T-helper 2 cell treated with Interferon-gamma antibody and Interleukin-4, amounts not matched to agents 5 μg/mL and 100 μg/mL, for 36 hours (primary cell): Measurements from ENCODE around the gene NTNG2.
"Not testable (repeated sequence)": the region's sequence is repeated elsewhere in the genome, so short reads cannot be mapped to it uniquely, and the experiment has no call there.

Experiments
- DNase-seq: peaks from one replicate; pipeline ENCODE4 v3.0.0; 2021; ENCODE audit warnings: low spot score
- H3K27ac Mint-ChIP-seq: one replicate; pipeline ENCODE4 v1.8.0; 2021; ENCODE audit warnings: mild to moderate bottlenecking, mixed read lengths
- H3K27me3 Mint-ChIP-seq: one replicate; pipeline ENCODE4 v1.8.0; 2021; ENCODE audit warnings: low read depth, mixed read lengths
- H3K36me3 Mint-ChIP-seq: one replicate; pipeline ENCODE4 v1.8.0; 2021; ENCODE audit warnings: low read depth, mixed read lengths
- H3K4me1 Mint-ChIP-seq: one replicate; pipeline ENCODE4 v1.8.0; 2021; ENCODE audit warnings: low read depth, mixed read lengths
- H3K4me3 Mint-ChIP-seq: one replicate; pipeline ENCODE4 v1.8.0; 2022; ENCODE audit warnings: mild to moderate bottlenecking, moderate library complexity, mixed read lengths
- H3K9me3 Mint-ChIP-seq: one replicate; pipeline ENCODE4 v1.8.0; 2021; ENCODE audit warnings: mixed read lengths

NTNG2 gene

GRCh38 chr9:132268725-132269352 lies 107.0 kb downstream of the NTNG2 start:
- peak overlapping the region; percentile 56 for H3K27ac Mint-ChIP-seq

GRCh38 chr9:132269704-132270516 lies 108.1 kb downstream of the NTNG2 start:
- not testable (repeated sequence) for H3K9me3 Mint-ChIP-seq, H3K4me1 Mint-ChIP-seq, H3K4me3 Mint-ChIP-seq, H3K27me3 Mint-ChIP-seq, H3K27ac Mint-ChIP-seq
- DNase-seq, result peak; percentile 22
- peaks cover 62% of the 10 kb centered on the region for H3K36me3 Mint-ChIP-seq

More at GRCh38 chr9:132268725-132269352, 107.0 kb downstream of the NTNG2 start:
- peaks cover 7% of the 10 kb centered on the region for H3K4me1 Mint-ChIP-seq
- peak; percentile 48 for DNase-seq
- no peaks in the 10 kb centered on the region for H3K27me3 Mint-ChIP-seq
- peaks cover 61% of the 10 kb centered on the region for H3K36me3 Mint-ChIP-seq
- H3K9me3 Mint-ChIP-seq, result no peaks in the 10 kb centered on the region
- H3K4me3 Mint-ChIP-seq, result no peak overlapping the region

GRCh38 chr9:132274861-132275260 lies 113.0 kb downstream of the NTNG2 start:
- no peak overlapping the region for H3K4me3 Mint-ChIP-seq
- peaks cover 77% of the 10 kb centered on the region for H3K36me3 Mint-ChIP-seq
- H3K9me3 Mint-ChIP-seq, result no peaks in the 10 kb centered on the region
- no peaks in the 10 kb centered on the region for H3K4me1 Mint-ChIP-seq
- H3K27ac Mint-ChIP-seq, result no peak overlapping the region
- DNase-seq, result no peak
- no peaks in the 10 kb centered on the region for H3K27me3 Mint-ChIP-seq

- H3K27me3 Mint-ChIP-seq, result no peaks in the 10 kb centered on the region
- no peaks in the 10 kb centered on the region for H3K4me1 Mint-ChIP-seq
- H3K9me3 Mint-ChIP-seq, result no peaks in the 10 kb centered on the region
- no peak overlapping the region for H3K27ac Mint-ChIP-seq
- no peak overlapping the region for H3K4me3 Mint-ChIP-seq
- peaks cover 64% of the 10 kb centered on the region for H3K36me3 Mint-ChIP-seq
- DNase-seq, result peak; percentile 33
Measured at GRCh38 chr9:132283165-132283564, 121.3 kb downstream of the NTNG2 start.

GRCh38 chr9:132283863-132284262 lies 122.0 kb downstream of the NTNG2 start:
- Mint-ChIP-seq H3K27ac (no peak overlapping the region), H3K9me3 (no peaks in the 10 kb centered on the region), H3K36me3 (peaks cover 64% of the 10 kb centered on the region), H3K4me3 (no peak overlapping the region), H3K4me1 (peaks cover 5% of the 10 kb centered on the region), H3K27me3 (no peaks in the 10 kb centered on the region)
- no peak for DNase-seq

GRCh38 chr9:132287256-132287760 lies 125.5 kb downstream of the NTNG2 start:
- Mint-ChIP-seq H3K36me3 (peaks cover 46% of the 10 kb centered on the region), H3K4me3 (no peak overlapping the region), H3K9me3 (no peaks in the 10 kb centered on the region), H3K27me3 (no peaks in the 10 kb centered on the region), H3K27ac (no peak overlapping the region), H3K4me1 (peaks cover 7% of the 10 kb centered on the region)
- DNase-seq, result no peak

- Mint-ChIP-seq H3K27ac (no peak overlapping the region), H3K36me3 (peaks cover 43% of the 10 kb centered on the region), H3K27me3 (no peaks in the 10 kb centered on the region), H3K9me3 (no peaks in the 10 kb centered on the region), H3K4me3 (no peak overlapping the region), H3K4me1 (peaks cover 13% of the 10 kb centered on the region)
- DNase-seq, result no peak
Measured at GRCh38 chr9:132288361-132288760, 126.5 kb downstream of the NTNG2 start.

- Mint-ChIP-seq H3K36me3 (peaks cover 40% of the 10 kb centered on the region), H3K27ac (no peak overlapping the region)
- no peak for DNase-seq
Measured at GRCh38 chr9:132288966-132289365, 127.1 kb downstream of the NTNG2 start.

GRCh38 chr9:132293145-132293721 lies 131.4 kb downstream of the NTNG2 start:
- peaks cover 54% of the 10 kb centered on the region for H3K36me3 Mint-ChIP-seq
- H3K27me3 Mint-ChIP-seq, result no peaks in the 10 kb centered on the region
- DNase-seq, result no peak
- peak overlapping the region; percentile 24 for H3K4me3 Mint-ChIP-seq
- H3K9me3 Mint-ChIP-seq, result no peaks in the 10 kb centered on the region
- H3K4me1 Mint-ChIP-seq, result peaks cover 21% of the 10 kb centered on the region
- H3K27ac Mint-ChIP-seq, result peak overlapping the region; percentile 67

More at GRCh38 chr9:132288966-132289365, 127.1 kb downstream of the NTNG2 start:
- H3K4me3 Mint-ChIP-seq, result no peak overlapping the region
- no peaks in the 10 kb centered on the region for H3K27me3 Mint-ChIP-seq
- no peaks in the 10 kb centered on the region for H3K9me3 Mint-ChIP-seq
- peaks cover 14% of the 10 kb centered on the region for H3K4me1 Mint-ChIP-seq
